GM18867 (cell line): ENCODE results near the gene HHAT.

Source experiments
- ATAC-seq: cut with Tn5 transposase; IDR thresholded peaks from one replicate; pipeline ENCODE4 v1.9.1; 2021; ENCODE audit warnings: mild to moderate bottlenecking, moderate library complexity; ENCODE audit not compliant: unreplicated experiment

Gene HHAT

DNA sequence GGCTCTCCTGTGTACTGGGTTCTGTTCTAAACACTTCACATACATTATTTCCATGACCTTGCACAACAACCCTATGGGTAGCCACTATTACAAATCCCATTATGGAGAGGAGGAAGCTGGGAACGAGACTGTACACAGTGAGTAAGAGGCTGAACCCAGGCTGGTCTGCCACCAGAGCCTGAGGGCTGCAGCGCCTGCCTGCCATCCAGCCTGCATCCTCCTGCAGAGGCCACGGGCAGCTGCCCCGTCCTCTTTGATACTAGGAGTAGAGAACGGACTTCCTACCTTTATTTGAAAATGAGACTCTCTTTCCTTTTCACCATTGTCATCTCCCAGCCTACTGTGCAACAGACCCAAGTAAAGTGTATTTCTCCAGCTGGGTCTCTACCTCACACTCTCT is 370.0 kb downstream of the HHAT start:
- no peak for ATAC-seq

- no peak for ATAC-seq
Measured at GRCh38 chr1:210700083-210700482, 371.4 kb downstream of the HHAT start.

DNA sequence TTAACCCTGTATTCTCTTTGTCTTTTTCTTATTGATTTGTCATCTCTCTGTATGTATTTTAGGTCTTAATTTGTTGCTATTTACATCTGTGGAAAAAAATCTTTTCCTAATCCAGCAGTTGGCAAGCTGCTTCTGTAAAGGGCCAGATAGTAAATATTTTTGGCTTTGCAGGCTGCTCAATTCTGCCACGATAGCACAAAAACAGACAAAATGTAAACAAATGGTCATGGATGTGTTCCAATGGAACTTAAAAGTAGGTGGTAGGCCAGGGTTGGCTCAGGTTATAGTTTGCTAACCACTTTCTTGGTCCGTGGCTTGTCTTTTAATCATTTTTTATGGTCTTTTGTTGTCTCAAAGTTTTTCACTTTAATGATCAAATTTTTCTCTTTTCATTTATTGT is 371.8 kb downstream of the HHAT start:
- no peak for ATAC-seq

- ATAC-seq, result no peak
Measured at GRCh38 chr1:210702506-210702905, 373.8 kb downstream of the HHAT start.

DNA sequence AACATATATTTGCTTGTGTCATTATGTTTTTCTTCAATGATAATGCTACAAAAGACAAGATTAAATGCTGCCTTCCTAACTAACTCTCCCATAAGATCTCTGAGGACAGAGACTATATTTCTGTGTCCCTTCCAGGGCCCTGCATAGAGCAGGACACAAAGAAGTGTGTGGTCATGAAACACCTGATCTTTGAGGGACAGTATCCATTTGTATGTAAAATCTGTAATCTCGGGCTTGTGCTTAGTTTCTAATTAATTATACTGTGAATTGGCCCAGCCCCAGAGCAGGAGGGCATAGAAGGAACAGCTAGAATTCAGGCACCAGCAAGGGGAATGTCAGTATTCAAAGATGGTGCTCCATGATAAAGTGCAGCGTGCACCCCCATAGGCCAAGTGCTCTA is 374.9 kb downstream of the HHAT start:
- no peak for ATAC-seq

DNA sequence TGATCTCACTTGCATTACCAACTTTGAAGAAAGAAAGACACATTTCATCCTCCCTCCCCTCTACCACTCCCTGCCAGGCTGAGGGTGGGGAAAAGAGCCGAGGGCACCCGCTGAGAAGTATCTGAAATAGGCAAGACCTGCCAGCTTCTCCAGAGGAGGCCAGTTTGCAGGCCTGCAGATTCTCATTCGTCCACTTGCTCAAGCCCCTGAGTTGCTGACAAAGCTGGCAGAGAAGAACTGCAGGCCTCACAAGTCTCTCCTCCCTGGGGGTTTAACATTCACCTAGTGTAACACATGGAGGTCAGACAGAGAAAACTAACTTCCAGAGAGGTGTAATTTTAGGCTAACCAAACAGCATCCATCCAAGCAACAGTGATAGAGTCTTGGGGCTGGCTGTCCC is 376.4 kb downstream of the HHAT start:
- no peak for ATAC-seq

GRCh38 chr1:210706246-210706645 is 377.5 kb downstream of the HHAT start:
- no peak for ATAC-seq

DNA sequence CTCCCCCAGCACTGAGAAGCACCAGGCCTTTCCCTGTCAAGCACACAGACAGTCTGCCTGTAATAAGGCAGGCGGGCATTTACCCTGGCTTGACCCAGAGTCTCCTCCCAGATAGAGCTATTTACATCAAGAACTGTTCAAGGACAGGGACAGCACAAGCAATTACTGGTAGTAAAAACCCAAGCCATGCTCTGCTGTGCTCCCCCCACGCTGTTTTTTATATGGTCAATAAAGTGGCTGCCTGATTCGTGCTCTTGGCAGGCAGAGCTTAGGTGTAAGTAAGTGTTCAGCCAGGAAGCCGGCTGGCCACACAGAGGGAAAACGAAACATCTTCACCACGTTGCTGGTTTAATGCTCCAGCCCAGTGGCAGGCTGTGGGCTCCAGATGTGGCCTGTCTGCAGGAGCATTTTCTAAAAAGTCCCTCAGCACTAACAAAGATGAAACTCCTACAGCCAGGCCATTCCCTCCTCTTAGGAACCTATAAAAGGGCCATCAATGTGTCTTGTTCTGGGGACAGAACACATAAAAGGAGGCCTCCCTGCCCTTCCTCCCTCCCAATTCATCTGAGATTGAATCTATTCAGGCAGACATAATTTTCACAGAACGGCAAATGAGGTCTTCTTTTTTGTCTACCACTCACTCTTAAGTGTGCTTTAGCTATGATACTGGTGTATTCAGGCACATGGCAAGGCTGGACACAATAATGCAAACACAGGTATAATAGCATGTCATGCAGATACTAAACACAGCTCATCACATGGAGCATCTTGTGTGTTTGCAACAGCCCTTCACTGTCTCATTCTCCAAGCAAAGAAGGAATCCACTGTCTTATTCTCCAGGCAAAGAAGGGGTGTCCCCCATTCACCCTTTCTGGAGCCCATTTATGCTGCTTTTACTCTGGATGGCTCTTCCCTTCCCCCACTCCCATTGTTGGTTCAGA is 378.9 kb downstream of the HHAT start:
- no peak for ATAC-seq

- no peak for ATAC-seq
Measured at GRCh38 chr1:210709701-210710100, 381.0 kb downstream of the HHAT start.

DNA sequence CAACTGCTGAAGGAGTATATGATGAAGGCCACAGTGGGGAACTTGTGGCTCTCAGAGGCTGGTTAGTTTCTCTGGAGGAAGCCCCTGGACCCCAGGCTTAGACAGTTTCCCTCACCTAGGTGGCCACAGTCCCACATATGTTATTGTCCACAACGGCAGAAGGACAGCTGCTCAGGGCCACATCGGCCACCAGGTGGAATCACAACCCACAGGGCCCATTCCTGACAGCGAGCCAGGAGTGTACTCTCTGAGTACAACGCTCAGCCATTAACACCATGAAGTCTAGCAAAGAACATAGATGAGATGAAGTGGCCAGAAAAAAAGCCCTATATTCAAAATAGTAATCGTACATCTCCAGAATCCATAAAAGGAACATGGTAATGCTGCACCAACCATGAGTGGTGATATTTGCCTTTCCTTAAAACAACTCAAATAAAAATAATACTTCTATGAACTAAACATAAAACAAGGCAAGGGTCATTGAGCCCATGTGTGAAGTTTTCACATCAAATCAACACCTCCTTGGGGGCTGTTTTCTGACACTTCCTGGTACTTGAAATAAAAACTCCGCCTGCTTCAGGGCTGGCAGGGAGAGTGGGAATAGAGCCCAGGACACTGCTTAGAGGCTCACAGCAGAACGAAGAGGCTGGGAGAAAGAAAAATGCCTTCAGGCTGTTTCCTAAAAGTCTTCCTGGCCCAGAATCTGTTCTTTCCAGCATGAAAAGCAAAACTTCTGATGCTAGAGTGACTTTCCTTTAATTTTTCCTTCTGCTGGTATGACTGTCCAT is 383.3 kb downstream of the HHAT start:
- no peak for ATAC-seq

GRCh38 chr1:210715072-210715471 is 386.4 kb downstream of the HHAT start:
- no peak for ATAC-seq

DNA sequence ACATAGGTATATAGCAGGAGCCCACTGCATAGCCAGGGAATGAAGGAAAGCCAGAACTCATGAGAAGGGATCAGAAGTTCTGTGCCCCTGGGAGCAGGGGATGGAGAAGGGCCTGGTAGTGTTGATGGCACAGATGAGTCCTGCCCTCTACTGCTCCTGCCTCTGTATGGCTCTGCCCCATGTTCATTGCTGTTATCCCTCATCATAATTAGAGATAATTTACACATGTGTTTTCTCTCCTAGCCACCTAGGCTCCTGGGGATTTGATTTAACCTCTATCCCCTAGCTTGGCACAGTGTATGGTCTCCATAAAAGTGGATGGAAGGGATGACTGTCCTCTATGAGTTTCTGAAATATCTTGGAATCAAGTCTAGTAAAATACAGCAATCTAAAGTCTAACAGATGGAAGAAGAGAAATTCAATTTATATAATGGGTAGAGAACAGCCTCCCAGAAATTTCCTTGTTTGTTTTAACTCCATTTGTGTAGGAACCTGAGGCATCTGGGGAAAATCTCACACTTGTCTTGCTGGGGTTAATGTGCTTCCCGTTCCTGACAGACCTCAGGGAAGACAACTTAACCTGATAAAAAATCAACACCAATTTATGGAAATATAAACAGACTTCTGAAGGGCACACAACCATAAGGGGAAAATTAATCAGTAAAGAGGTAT is 393.8 kb downstream of the HHAT start:
- ATAC-seq, result no peak

DNA sequence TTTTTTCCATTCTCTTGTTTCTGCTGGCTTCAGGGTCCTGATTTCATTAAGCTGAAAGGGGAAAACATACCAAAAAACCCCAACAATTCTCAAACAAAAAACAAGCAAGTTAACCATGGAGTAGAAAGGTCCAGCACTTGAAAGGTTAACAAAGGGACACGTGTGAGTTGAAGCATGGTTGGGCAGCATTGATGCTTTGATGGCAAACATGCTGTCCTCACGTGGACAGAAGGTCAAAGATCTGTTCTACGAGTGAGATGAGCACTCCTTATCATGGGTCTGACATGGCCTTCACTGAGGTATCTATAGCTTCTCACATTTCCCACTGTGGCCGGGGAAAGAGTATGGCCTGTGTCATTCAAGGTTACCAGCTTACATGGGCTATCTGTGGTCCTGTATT is 394.9 kb downstream of the HHAT start:
- ATAC-seq, result no peak

- no peak for ATAC-seq
Measured at GRCh38 chr1:210724768-210725167, 396.1 kb downstream of the HHAT start.
